ENCODE data around the gene KAT7. TPM values are rescaled to one million over a fixed set of nuclear protein-coding genes. Genes with fewer than 3 reads are reported as not detected.

Gene KAT7
- total and polyA plus RNA-seq, 2 of the 8 experiments (the other 6 are each of a cell fraction or from before 2014, with no cell fraction given): 90.9 to 139 TPM

DNA sequence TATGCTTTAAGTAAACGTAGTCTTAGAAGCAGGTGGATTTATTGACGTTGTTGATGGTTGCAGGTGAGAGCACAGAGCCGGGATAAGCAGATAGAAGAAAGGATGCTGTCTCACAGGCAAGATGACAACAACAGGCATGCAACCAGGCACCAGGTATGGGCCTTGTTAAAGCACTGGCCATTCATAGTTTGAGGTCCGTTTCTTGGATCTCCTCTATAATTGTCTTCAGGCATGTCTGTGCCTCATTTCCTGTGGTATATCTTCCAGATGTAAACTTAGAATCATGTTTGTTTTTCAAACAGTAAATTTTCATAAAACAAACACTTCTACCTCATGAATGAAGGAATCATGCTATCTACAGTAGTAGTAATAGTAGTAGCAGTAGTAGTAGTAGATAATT lies 20.6 kb downstream of the KAT7 start:
- Histone ChIP-seq H3K23me2 (ENCODE audit: low read depth, low read length) (no peaks in the 10 kb centered on the region), H3K9ac (replicated peaks in 1 of 4; ENCODE audit: extremely low read depth in 1 of 4, low read depth in 3 of 4, low read length in 3 of 4) (no peak overlapping the region), H2BK120ac (replicated peaks; ENCODE audit: low read depth, low read length) (no peak overlapping the region), H3K18ac (ENCODE audit: extremely low read depth, low read length) (no peak overlapping the region), H3K27me3 (replicated peaks in 1 of 4; ENCODE audit: control insufficient read depth in 3 of 4, extremely low read depth in 1 of 4, insufficient read depth in 3 of 4, low read length in 3 of 4) (no peaks in the 10 kb centered on the region), H3K79me2 (ENCODE audit: control insufficient read depth in 1 of 2, insufficient read depth in 2 of 2, low read length in 2 of 2) (peaks cover 0 to 37% of the 10 kb centered on the region in 2 experiments; a peak in 3 of 4 replicates), H3K4me3 (ENCODE audit: extremely low read depth in 1 of 4, insufficient read depth in 2 of 4, low read depth in 3 of 4, low read length in 4 of 4) (no peak overlapping the region), H2BK12ac (ENCODE audit: low read depth, low read length) (no peak overlapping the region), H3K27ac (ENCODE audit: low read depth, low read length) (peak overlapping the region; percentile 0; the same call in 1 of the 2 replicates), H4K8ac (ENCODE audit: extremely low read depth, insufficient read depth, low read length) (no peak overlapping the region), H3K79me1 (ENCODE audit: low read depth, low read length) (peaks cover 3% of the 10 kb centered on the region; the same call in 1 of the 2 replicates), H4K5ac (ENCODE audit: insufficient read length, low read depth, low read length) (no peak overlapping the region), H3K23ac (ENCODE audit: insufficient read length) (no peak overlapping the region), H2AFZ (ENCODE audit: low read length) (no peak overlapping the region), H4K91ac (replicated peaks; ENCODE audit: insufficient read length, low read length) (no peak overlapping the region), H3K14ac (ENCODE audit: insufficient read length) (no peak overlapping the region), H3K4me1 (replicated peaks in 1 of 4; ENCODE audit: control insufficient read depth in 3 of 4, insufficient read depth in 4 of 4, low read length in 3 of 4) (peaks cover 1 to 16% (median 7%) of the 10 kb centered on the region in 4 experiments; a peak in 6 of 7 replicates), H3K9me3 (ENCODE audit: insufficient read depth in 2 of 2, low read depth in 1 of 2, low read length in 1 of 2) (no peaks in the 10 kb centered on the region), H2BK20ac (ENCODE audit: low read length) (no peak overlapping the region), H2BK15ac (ENCODE audit: low read length) (no peak overlapping the region), H2BK5ac (ENCODE audit: low read depth, low read length) (peak overlapping the region; percentile 82; the same call in 1 of the 2 replicates), H3K56ac (replicated peaks; ENCODE audit: insufficient read length, low read depth, low read length) (no peak overlapping the region), H3K4ac (replicated peaks; ENCODE audit: insufficient read length, low read depth, low read length) (no peak overlapping the region), H3K4me2 (ENCODE audit: insufficient read depth in 1 of 2, low read depth in 2 of 2, low read length in 2 of 2) (no peak overlapping the region), H4K20me1 (replicated peaks in 1 of 2; ENCODE audit: control insufficient read depth in 1 of 2, insufficient read depth in 2 of 2, low read length in 2 of 2) (no peaks in the 10 kb centered on the region), H3K36me3 (ENCODE audit: control insufficient read depth in 2 of 4, insufficient read depth in 4 of 4, low read length in 3 of 4) (peaks cover 2 to 59% (median 24%) of the 10 kb centered on the region in 4 experiments; a peak in 7 of 8 replicates), H2AK5ac (ENCODE audit: low read depth, low read length) (no peak overlapping the region)
- POLR2A ChIA-PET (ENCODE audit: partially characterized antibody): interaction anchor here (1.2 to 2.0 kb wide), 4 partner anchors 11 to 56 kb away, joined by 3 to 9 read pairs (median 4); partner anchors contain the start of genes FAM117A and KAT7
- CTCF ChIA-PET (ENCODE audit: partially characterized antibody): no interaction called here
- DNase-seq (ENCODE audit: low read depth in 1 of 2, low spot score in 2 of 2) (no peak), FAIRE-seq (no peak)
- 78% methylated on average over 4 of the region's 4 CpGs; no CpG with 5 or more reads in 1 of the 2 experiments for WGBS, 2 experiments (ENCODE audit: extremely low coverage in 1 of 2, insufficient coverage in 1 of 2, insufficient read length in 1 of 2, insufficient replicate concordance in 2 of 2, low coverage in 1 of 2, low lambda C conversion rate in 2 of 2, missing lambda C conversion rate in 1 of 2)
- no peak for TF ChIP-seq BCL11A (IDR thresholded peaks at IDR 0.05; ENCODE audit: low read depth in 2 of 2, low read length in 2 of 2)
- TF ChIP-seq CBX5 (IDR thresholded peaks at IDR 0.05; ENCODE audit: low read depth, low read length): no peak

Measured in H1 (cell line).